ENCODE data around the gene ANKDD1B. TPM values are rescaled to one million over a fixed set of nuclear protein-coding genes. Genes with fewer than 3 reads are reported as not detected.

ANKDD1B gene
- total and polyA plus RNA-seq, 9 of the 15 experiments (the other 6 are each of a cell fraction or from before 2014, with no cell fraction given), result 0.04 to 0.29 (median 0.18) TPM; not detected in 1

- H3K9me1 ChIP-seq (ENCODE audit: control insufficient read depth, insufficient read depth, low read length), result no peaks in the 10 kb centered on the region
- no peak overlapping the region for H3K27ac ChIP-seq (ENCODE audit: extremely low read depth, low read depth, low read length)
- no peaks in the 10 kb centered on the region for H3K79me2 ChIP-seq (ENCODE audit: control insufficient read depth, insufficient read depth, low read length)
- ChIA-PET POLR2A (no interaction called here), CTCF (ENCODE audit: low intra/inter-chr PET ratio) (no interaction called here)
- 80% methylated on average over 2 of the region's 2 CpGs for WGBS (ENCODE audit: insufficient coverage, low coverage, missing lambda C conversion rate)
- DNase-seq (ENCODE audit: extremely low read depth in 1 of 4, low spot score in 3 of 4) (no peak), ATAC-seq (no peak), FAIRE-seq (no peak)
- no peak overlapping the region for H3K4me3 ChIP-seq
- no peak overlapping the region for H3K9ac ChIP-seq (ENCODE audit: insufficient read depth in 1 of 2, low read depth in 2 of 2, low read length in 2 of 2)
- TF ChIP-seq REST (IDR thresholded peaks at IDR 0.05; ENCODE audit: borderline replicate concordance), result 0 out of 2 replicates have a peak, but pooled peaks have one; percentile 5
- TF ChIP-seq REST (CRISPR knock-in tag; IDR thresholded peaks at IDR 0.05; ENCODE audit: low read depth), result no peak
- TF ChIP-seq ZBTB7A (IDR thresholded peaks at IDR 0.05; ENCODE audit: borderline replicate concordance, control insufficient read depth, low read depth, low read length), result no peak
- peak in 1 of 2 experiments; percentile 11; a peak in 1 of 4 replicates for TF ChIP-seq RAD21 (CRISPR knock-in tag; conservative IDR thresholded peaks at IDR 0.05 in 1 of 2, IDR thresholded peaks at IDR 0.05 in 1 of 2)
- TF ChIP-seq, protein P1, sequence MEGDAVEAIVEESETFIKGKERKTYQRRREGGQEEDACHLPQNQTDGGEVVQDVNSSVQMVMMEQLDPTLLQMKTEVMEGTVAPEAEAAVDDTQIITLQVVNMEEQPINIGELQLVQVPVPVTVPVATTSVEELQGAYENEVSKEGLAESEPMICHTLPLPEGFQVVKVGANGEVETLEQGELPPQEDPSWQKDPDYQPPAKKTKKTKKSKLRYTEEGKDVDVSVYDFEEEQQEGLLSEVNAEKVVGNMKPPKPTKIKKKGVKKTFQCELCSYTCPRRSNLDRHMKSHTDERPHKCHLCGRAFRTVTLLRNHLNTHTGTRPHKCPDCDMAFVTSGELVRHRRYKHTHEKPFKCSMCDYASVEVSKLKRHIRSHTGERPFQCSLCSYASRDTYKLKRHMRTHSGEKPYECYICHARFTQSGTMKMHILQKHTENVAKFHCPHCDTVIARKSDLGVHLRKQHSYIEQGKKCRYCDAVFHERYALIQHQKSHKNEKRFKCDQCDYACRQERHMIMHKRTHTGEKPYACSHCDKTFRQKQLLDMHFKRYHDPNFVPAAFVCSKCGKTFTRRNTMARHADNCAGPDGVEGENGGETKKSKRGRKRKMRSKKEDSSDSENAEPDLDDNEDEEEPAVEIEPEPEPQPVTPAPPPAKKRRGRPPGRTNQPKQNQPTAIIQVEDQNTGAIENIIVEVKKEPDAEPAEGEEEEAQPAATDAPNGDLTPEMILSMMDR (IDR thresholded peaks at IDR 0.05 in 2 of 3, conservative IDR thresholded peaks at IDR 0.05 in 1 of 3; ENCODE audit: insufficient read depth in 2 of 3, low read depth in 1 of 3, low read length in 3 of 3), result peak in 1 of 3 experiments; percentile 27; a peak in 1 of 6 replicates
- TF ChIP-seq NFIC (IDR thresholded peaks at IDR 0.05), result no peak
- no peaks in the 10 kb centered on the region for H3K27me3 ChIP-seq (ENCODE audit: control insufficient read depth in 2 of 2, insufficient read depth in 2 of 2, low read length in 2 of 2)
- no peak overlapping the region for H3K4me2 ChIP-seq (ENCODE audit: insufficient read depth, low read length)
- H3K4me1 ChIP-seq (replicated peaks in 1 of 2; ENCODE audit: control insufficient read depth in 2 of 2, insufficient read depth in 2 of 2, low read length in 2 of 2), result no peaks in the 10 kb centered on the region
- H4K20me1 ChIP-seq (replicated peaks; ENCODE audit: control insufficient read depth, insufficient read depth, low read length), result no peaks in the 10 kb centered on the region
- in situ Hi-C loops (cut with MboI), result no loop called here
- no peaks in the 10 kb centered on the region for H3K9me3 ChIP-seq (replicated peaks; ENCODE audit: control insufficient read depth, insufficient read depth, low read depth, low read length)
- BruUV-seq (replicated peaks), result no TSS peak
- H3K36me3 ChIP-seq (ENCODE audit: control insufficient read depth, insufficient read depth, low read length), result peaks cover 35% of the 10 kb centered on the region; the same call in 2 of the 3 replicates
- intact Hi-C loops (cut with micrococcal nuclease), result no loop called here
- no peak overlapping the region for H2AFZ ChIP-seq (ENCODE audit: low read depth, low read length)
Measured at GRCh38 chr5:75584641-75585040, 26.6 kb upstream of the ANKDD1B start.

Measured in K562 (cell line).